Thymus (tissue), 11 donors: Measurements from ENCODE around the gene TNXB. TPM values are rescaled to one million over a fixed set of nuclear protein-coding genes. Genes with fewer than 3 reads are reported as not detected.
"Not testable (repeated sequence)": the region's sequence is repeated elsewhere in the genome, so short reads cannot be mapped to it uniquely, and the experiment has no call there.

Experiments
- DNase-seq, 9 donors: peaks; one replicate each; pipeline ENCODE4 v3.0.0-alpha.2; 2013; ENCODE audit warnings: low spot score in 9 of 9, low read depth in 6 of 9, missing footprints in 1 of 9
- H3K27ac ChIP-seq, 2 donors: one replicate each; pipeline ENCODE4 v1.5.1; 2013; ENCODE audit warnings: control low read depth in 1 of 2, low read depth in 1 of 2, low read length in 1 of 2, mild to moderate bottlenecking in 1 of 2, moderate library complexity in 1 of 2
- H3K27me3 ChIP-seq, 2 donors: one replicate each; pipeline ENCODE4 v1.5.1; 2013; ENCODE audit warnings: low read length in 1 of 2; ENCODE audit not compliant: control insufficient read depth in 2 of 2, insufficient read depth in 1 of 2
- H3K36me3 ChIP-seq, 2 donors: one replicate each; pipeline ENCODE4 v1.5.1; 2013; ENCODE audit warnings: low read length in 1 of 2, mild to moderate bottlenecking in 1 of 2, moderate library complexity in 1 of 2; ENCODE audit not compliant: control insufficient read depth in 2 of 2, insufficient read depth in 2 of 2
- H3K4me1 ChIP-seq, 2 donors: one replicate each; pipeline ENCODE4 v1.5.1; 2013; ENCODE audit warnings: low read length in 2 of 2; ENCODE audit not compliant: control insufficient read depth in 2 of 2, insufficient read depth in 2 of 2
- H3K4me3 ChIP-seq, 2 donors: one replicate each; pipeline ENCODE4 v1.5.1; 2013; ENCODE audit warnings: low read length in 2 of 2, control low read depth in 1 of 2, mild to moderate bottlenecking in 1 of 2
- H3K9me3 ChIP-seq, 2 donors: one replicate each; pipeline ENCODE4 v1.5.1; 2013; ENCODE audit warnings: low read length in 1 of 2, mild to moderate bottlenecking in 1 of 2; ENCODE audit not compliant: control insufficient read depth in 2 of 2, insufficient read depth in 1 of 2
- WGBS: extraction: QIAGEN DNeasy Blood & Tissue Kit; methylation state at CpG from one replicate; pipeline ENCODE4 v1.1.7; 2013; 5-methylcytosine and 5-hydroxymethylcytosine counted together
- polyA plus RNA-seq: library from polyadenylated mRNA; stranded (reverse); fragments of 200-250 nt; gene quantifications from one replicate; pipeline ENCODE4 v1.2.3, GENCODE V29; 2013
- total RNA-seq: library from RNA; stranded (reverse); fragments of 120-200 nt; gene quantifications from one replicate; pipeline ENCODE4 v1.2.4, GENCODE V29; 2013
- donor health status: healthy.

The TNXB gene
- total and polyA plus RNA-seq, 2 donors: 2.1 to 8.3 TPM

GRCh38 chr6:32108094-32108627, 977 bp downstream of the TNXB start:
- Histone ChIP-seq H3K27ac (peak overlapping the region in 1 of 2 donors; percentile 9), H3K4me1 (peaks cover 0 to 4% of the 10 kb centered on the region in 2 donors), H3K36me3 (peaks cover 0 to 4% of the 10 kb centered on the region in 2 donors), H3K27me3 (peaks cover 0 to 54% of the 10 kb centered on the region in 2 donors), H3K9me3 (no peaks in the 10 kb centered on the region), H3K4me3 (no peak overlapping the region)
- DNase-seq: no peak
- 17% methylated on average over 15 of the region's 15 CpGs for WGBS

- Histone ChIP-seq H3K27ac (no peak overlapping the region), H3K9me3 (no peaks in the 10 kb centered on the region), H3K36me3 (peaks cover 0 to 4% of the 10 kb centered on the region in 2 donors), H3K4me1 (peaks cover 0 to 4% of the 10 kb centered on the region in 2 donors), H3K4me3 (no peak overlapping the region), H3K27me3 (peaks cover 0 to 54% of the 10 kb centered on the region in 2 donors)
- WGBS: 100% methylated on average over 1 of the region's 1 CpG
- DNase-seq: no peak
Measured at GRCh38 chr6:32107406-32107805, 1.7 kb downstream of the TNXB start.

GRCh38 chr6:32105433-32105832, 3.7 kb downstream of the TNXB start:
- Histone ChIP-seq H3K36me3 (no peaks in the 10 kb centered on the region), H3K9me3 (no peaks in the 10 kb centered on the region), H3K27me3 (peaks cover 0 to 52% of the 10 kb centered on the region in 2 donors), H3K4me1 (peaks cover 0 to 4% of the 10 kb centered on the region in 2 donors), H3K27ac (no peak overlapping the region), H3K4me3 (no peak overlapping the region)
- DNase-seq: no peak
- WGBS: 92% methylated on average over 4 of the region's 4 CpGs

GRCh38 chr6:32102255-32102654, 6.9 kb downstream of the TNXB start:
- 97% methylated on average over 3 of the region's 3 CpGs for WGBS
- peaks cover 9 to 49% of the 10 kb centered on the region in 2 donors for H3K27me3 ChIP-seq
- no peak for DNase-seq
- no peak overlapping the region for H3K27ac ChIP-seq
- no peaks in the 10 kb centered on the region for H3K4me1 ChIP-seq
- no peak overlapping the region for H3K4me3 ChIP-seq
- no peaks in the 10 kb centered on the region for H3K9me3 ChIP-seq
- no peaks in the 10 kb centered on the region for H3K36me3 ChIP-seq

- H3K27ac ChIP-seq, H3K9me3 ChIP-seq, H3K4me1 ChIP-seq, H3K4me3 ChIP-seq, H3K36me3 ChIP-seq, DNase-seq: not testable (repeated sequence)
- H3K27me3 ChIP-seq: peaks cover 28 to 57% of the 10 kb centered on the region in 2 donors
- 93% methylated on average over 8 of the region's 8 CpGs for WGBS
Measured at GRCh38 chr6:32100251-32100650, 8.9 kb downstream of the TNXB start.

- DNase-seq: no peak
- peaks cover 28 to 72% of the 10 kb centered on the region in 2 donors for H3K27me3 ChIP-seq
- no peak overlapping the region for H3K27ac ChIP-seq
- no peak overlapping the region for H3K4me3 ChIP-seq
- 93% methylated on average over 3 of the region's 3 CpGs for WGBS
- no peaks in the 10 kb centered on the region for H3K36me3 ChIP-seq
- H3K9me3 ChIP-seq: peaks cover 0 to 5% of the 10 kb centered on the region in 2 donors
- no peaks in the 10 kb centered on the region for H3K4me1 ChIP-seq
Measured at GRCh38 chr6:32097364-32097763, 11.8 kb downstream of the TNXB start.

GRCh38 chr6:32096394-32097258, 12.5 kb downstream of the TNXB start:
- peaks cover 0 to 5% of the 10 kb centered on the region in 2 donors for H3K9me3 ChIP-seq
- no peak for DNase-seq
- 26% methylated on average over 90 of the region's 90 CpGs for WGBS
- no peak overlapping the region for H3K27ac ChIP-seq
- H3K27me3 ChIP-seq: peaks cover 28 to 77% of the 10 kb centered on the region in 2 donors
- H3K4me1 ChIP-seq: no peaks in the 10 kb centered on the region
- H3K4me3 ChIP-seq: no peak overlapping the region
- H3K36me3 ChIP-seq: no peaks in the 10 kb centered on the region

- no peaks in the 10 kb centered on the region for H3K4me1 ChIP-seq
- peaks cover 28 to 80% of the 10 kb centered on the region in 2 donors for H3K27me3 ChIP-seq
- WGBS: 50% methylated on average over 36 of the region's 36 CpGs
- H3K9me3 ChIP-seq: peaks cover 0 to 5% of the 10 kb centered on the region in 2 donors
- H3K27ac ChIP-seq: no peak overlapping the region
- H3K4me3 ChIP-seq: no peak overlapping the region
- H3K36me3 ChIP-seq: no peaks in the 10 kb centered on the region
- no peak for DNase-seq
Measured at GRCh38 chr6:32096087-32096393, 13.1 kb downstream of the TNXB start.

GRCh38 chr6:32095338-32096086, 13.6 kb downstream of the TNXB start:
- no peak overlapping the region for H3K4me3 ChIP-seq
- DNase-seq: no peak
- WGBS: 79% methylated on average over 30 of the region's 30 CpGs
- no peak overlapping the region for H3K27ac ChIP-seq
- H3K9me3 ChIP-seq: peaks cover 0 to 5% of the 10 kb centered on the region in 2 donors
- H3K27me3 ChIP-seq: peaks cover 28 to 85% of the 10 kb centered on the region in 2 donors
- H3K36me3 ChIP-seq: no peaks in the 10 kb centered on the region
- H3K4me1 ChIP-seq: no peaks in the 10 kb centered on the region
